AG20443 (cell line): Measurements from ENCODE around the gene TRIM31.
A peak's percentile ranks its signal among the peaks of the same experiment; 100 is the strongest.
"Not testable (repeated sequence)": the region's sequence is repeated elsewhere in the genome, so short reads cannot be mapped to it uniquely, and the experiment has no call there.

Experiments used
- DNase-seq: peaks from one replicate; pipeline ENCODE4 v3.0.0; 2012; ENCODE audit warnings: low spot score, mixed read lengths

TRIM31 gene

GRCh38 chr6:30149234-30149633 is 36.3 kb upstream of the TRIM31 start:
- DNase-seq = no peak

GRCh38 chr6:30147096-30147495 is 34.2 kb upstream of the TRIM31 start:
- no peak for DNase-seq

- no peak for DNase-seq
Observed at GRCh38 chr6:30145818-30146217, 32.9 kb upstream of the TRIM31 start.

GRCh38 chr6:30144811-30145210 is 31.9 kb upstream of the TRIM31 start:
- DNase-seq = no peak

- DNase-seq = no peak
Observed at GRCh38 chr6:30143780-30144179, 30.9 kb upstream of the TRIM31 start.

GRCh38 chr6:30142665-30143064 is 29.8 kb upstream of the TRIM31 start:
- no peak for DNase-seq

GRCh38 chr6:30140240-30140639 is 27.4 kb upstream of the TRIM31 start:
- DNase-seq = not testable (repeated sequence)

- no peak for DNase-seq
Observed at GRCh38 chr6:30136570-30137286, 23.8 kb upstream of the TRIM31 start.

- no peak for DNase-seq
Observed at GRCh38 chr6:30135757-30136156, 22.9 kb upstream of the TRIM31 start, which contains the start of gene TRIM40. TSS of gene TRIM40 (plus strand) at chr6:30136140. CDS start at chr6:30137037, 897 bp downstream.

- no peak for DNase-seq
Observed at GRCh38 chr6:30135147-30135546, 22.3 kb upstream of the TRIM31 start.

- DNase-seq = no peak
Observed at GRCh38 chr6:30131947-30132497, 19.1 kb upstream of the TRIM31 start.

GRCh38 chr6:30130887-30131862 is 18.3 kb upstream of the TRIM31 start:
- DNase-seq = peak; percentile 88

GRCh38 chr6:30130179-30130679 is 17.3 kb upstream of the TRIM31 start:
- no peak for DNase-seq

GRCh38 chr6:30129265-30130178 is 16.6 kb upstream of the TRIM31 start:
- no peak for DNase-seq

- no peak for DNase-seq
Observed at GRCh38 chr6:30127238-30128093, 14.6 kb upstream of the TRIM31 start.

- DNase-seq = no peak
Observed at GRCh38 chr6:30122515-30122914, 9.6 kb upstream of the TRIM31 start.

GRCh38 chr6:30121446-30122366 is 8.8 kb upstream of the TRIM31 start:
- no peak for DNase-seq

- DNase-seq = not testable (repeated sequence)
Observed at GRCh38 chr6:30118691-30119090, 5.8 kb upstream of the TRIM31 start.

GRCh38 chr6:30116724-30117123 is 3.8 kb upstream of the TRIM31 start:
- no peak for DNase-seq
